ENCODE results near the gene THBS1. TPM values are rescaled to one million over a fixed set of nuclear protein-coding genes. Genes with fewer than 3 reads are reported as not detected.

The THBS1 gene
- total RNA-seq, 1 experiment from 2014 or later, result 10.1 TPM

DNA sequence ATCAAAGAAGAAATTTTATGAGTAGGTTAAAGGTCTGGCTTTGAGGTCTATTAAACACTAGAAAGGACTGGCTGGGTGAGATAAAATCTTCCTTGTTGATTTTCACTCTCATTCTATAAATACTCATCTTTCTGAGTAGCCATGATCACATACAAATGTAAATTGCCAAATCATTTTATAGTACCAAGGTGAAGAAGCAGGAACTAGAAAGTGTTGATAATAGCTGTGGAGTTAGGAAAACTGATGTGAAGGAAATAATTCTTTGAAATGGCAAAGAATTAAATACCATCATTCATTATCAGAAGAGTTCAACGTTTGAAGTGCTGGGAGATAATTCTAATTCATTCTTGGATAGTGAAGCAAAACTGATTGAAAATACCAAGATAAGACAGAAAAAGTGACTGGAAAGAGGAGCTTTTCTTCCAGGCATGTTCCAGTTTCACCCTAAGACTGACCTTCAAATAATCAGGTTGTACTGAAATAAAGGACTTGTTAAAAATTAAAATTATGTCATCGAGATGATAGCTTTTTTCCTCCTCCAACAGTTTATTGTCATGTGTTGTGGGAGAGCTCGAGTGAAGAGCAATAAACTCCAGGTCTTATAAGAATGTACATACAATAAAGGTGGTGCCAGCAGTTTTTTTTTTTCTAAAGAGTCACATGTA is 17.4 kb downstream of the THBS1 start:
- Histone ChIP-seq H3K36me3 (replicated peaks; ENCODE audit: control insufficient read depth, insufficient read depth, low read length) (peaks cover 17% of the 10 kb centered on the region), H3K27me3 (ENCODE audit: control insufficient read depth, insufficient read depth, low read length) (no peaks in the 10 kb centered on the region), H3K4me3 (ENCODE audit: insufficient read depth, low read depth, low read length) (no peak overlapping the region)
- DNase-seq, result no peak

DNA sequence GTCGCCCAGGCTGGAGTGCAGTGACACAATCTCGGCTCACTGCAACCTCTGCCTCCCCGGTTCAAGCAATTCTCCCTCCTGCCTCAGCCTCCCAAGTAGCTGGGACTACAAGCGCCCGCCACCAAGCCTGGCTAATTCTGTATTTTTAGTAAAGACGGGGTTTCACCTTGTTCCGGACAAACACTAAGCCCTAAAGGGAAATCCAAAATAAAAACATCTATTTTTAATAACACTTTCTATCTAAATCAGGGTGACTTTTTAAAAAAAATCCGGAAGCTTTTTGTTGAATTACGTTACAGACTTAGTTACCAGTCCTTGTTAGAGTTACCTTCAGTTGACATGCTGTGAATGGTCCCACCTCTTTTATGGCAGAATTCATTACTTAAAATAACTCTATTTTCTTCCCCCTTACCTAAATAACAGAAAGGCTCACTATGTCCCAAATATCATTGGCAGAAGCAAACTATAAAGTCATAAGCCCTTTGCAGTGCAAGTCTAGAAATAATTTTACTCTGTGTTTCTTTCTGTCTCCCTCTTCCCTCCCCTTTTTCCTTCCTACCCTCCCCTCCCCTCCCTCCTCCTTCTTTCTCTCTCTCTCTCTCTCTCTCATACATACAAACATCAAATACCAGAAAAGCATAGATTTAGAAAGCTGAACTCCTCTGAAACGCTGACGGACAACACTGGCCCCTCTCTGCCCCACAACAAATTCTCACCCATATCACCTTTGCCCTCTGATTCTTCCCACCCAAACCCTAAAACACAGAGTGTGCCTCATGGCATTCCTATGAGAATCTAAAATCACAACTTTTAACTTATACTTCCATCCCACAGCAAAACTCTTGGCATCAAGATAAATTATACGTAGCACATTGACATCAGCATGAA is 18.3 kb downstream of the THBS1 start:
- Histone ChIP-seq H3K4me3 (ENCODE audit: insufficient read depth, low read depth, low read length) (no peak overlapping the region), H3K36me3 (replicated peaks; ENCODE audit: control insufficient read depth, insufficient read depth, low read length) (peaks cover 11% of the 10 kb centered on the region), H3K27me3 (ENCODE audit: control insufficient read depth, insufficient read depth, low read length) (no peaks in the 10 kb centered on the region)
- DNase-seq, result no peak

DNA sequence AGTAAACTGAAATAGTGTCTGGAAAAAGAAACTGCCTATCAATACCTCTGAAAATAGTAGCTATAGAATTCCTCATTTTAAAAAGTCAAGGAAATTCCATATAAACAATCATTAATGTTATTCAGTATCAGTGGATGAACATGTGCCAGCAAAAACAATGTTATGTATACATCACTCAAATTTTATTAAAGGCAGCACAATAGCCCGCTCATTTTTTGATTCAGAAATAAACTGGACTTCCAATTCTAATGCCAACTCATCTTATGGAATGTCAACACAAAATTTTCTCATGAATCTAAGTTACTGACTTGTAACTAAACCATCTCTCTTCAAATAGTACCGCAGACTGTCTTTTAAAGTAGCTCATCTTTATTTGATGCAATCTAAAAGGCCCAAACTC is 19.0 kb downstream of the THBS1 start:
- Histone ChIP-seq H3K27me3 (ENCODE audit: control insufficient read depth, insufficient read depth, low read length) (no peaks in the 10 kb centered on the region), H3K36me3 (replicated peaks; ENCODE audit: control insufficient read depth, insufficient read depth, low read length) (peaks cover 8% of the 10 kb centered on the region), H3K4me3 (ENCODE audit: insufficient read depth, low read depth, low read length) (no peak overlapping the region)
- DNase-seq, result no peak

DNA sequence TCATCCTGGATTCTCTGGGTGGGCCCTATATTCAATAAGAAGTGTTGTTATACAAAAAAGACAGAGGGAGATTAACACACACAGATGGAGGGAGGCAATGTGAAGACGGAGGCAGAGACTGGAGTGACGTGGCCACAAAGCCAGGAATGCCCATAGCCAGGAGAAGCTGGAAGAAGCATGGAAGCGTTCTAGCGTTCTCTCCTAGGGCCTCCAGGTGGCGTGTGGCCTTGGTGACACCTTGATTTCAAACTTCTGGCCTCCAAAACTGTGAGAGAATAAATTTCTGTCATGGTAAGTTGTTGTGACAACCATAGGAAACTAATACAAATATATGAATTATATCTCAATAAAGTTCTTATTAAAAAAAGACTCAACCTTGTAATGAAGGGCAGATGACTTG is 21.3 kb downstream of the THBS1 start:
- no peaks in the 10 kb centered on the region for H3K27me3 ChIP-seq (ENCODE audit: control insufficient read depth, insufficient read depth, low read length)
- no peak for DNase-seq
- H3K4me3 ChIP-seq (ENCODE audit: insufficient read depth, low read depth, low read length), result no peak overlapping the region
- H3K36me3 ChIP-seq (replicated peaks; ENCODE audit: control insufficient read depth, insufficient read depth, low read length), result no peaks in the 10 kb centered on the region

DNA sequence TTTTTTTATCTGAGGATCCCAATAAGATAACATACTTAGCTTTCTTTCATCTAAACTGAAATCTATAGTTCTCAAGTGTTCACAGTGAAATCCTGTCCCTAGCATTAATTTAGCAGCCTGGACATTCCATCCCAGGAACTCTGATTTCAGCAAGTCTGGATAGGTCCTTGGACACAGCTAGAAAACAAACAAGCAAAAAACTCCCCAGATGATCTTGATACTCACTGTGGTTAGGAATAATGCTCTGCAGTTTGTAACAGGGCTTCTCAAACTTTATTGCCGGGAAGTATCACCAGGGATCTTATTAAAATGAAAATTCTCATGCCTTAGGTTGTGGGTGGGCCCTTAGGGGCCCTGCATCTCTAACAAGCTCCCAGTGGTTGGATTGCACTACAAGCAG is 24.3 kb downstream of the THBS1 start:
- no peak overlapping the region for H3K4me3 ChIP-seq (ENCODE audit: insufficient read depth, low read depth, low read length)
- no peaks in the 10 kb centered on the region for H3K27me3 ChIP-seq (ENCODE audit: control insufficient read depth, insufficient read depth, low read length)
- DNase-seq, result no peak
- no peaks in the 10 kb centered on the region for H3K36me3 ChIP-seq (replicated peaks; ENCODE audit: control insufficient read depth, insufficient read depth, low read length)

DNA sequence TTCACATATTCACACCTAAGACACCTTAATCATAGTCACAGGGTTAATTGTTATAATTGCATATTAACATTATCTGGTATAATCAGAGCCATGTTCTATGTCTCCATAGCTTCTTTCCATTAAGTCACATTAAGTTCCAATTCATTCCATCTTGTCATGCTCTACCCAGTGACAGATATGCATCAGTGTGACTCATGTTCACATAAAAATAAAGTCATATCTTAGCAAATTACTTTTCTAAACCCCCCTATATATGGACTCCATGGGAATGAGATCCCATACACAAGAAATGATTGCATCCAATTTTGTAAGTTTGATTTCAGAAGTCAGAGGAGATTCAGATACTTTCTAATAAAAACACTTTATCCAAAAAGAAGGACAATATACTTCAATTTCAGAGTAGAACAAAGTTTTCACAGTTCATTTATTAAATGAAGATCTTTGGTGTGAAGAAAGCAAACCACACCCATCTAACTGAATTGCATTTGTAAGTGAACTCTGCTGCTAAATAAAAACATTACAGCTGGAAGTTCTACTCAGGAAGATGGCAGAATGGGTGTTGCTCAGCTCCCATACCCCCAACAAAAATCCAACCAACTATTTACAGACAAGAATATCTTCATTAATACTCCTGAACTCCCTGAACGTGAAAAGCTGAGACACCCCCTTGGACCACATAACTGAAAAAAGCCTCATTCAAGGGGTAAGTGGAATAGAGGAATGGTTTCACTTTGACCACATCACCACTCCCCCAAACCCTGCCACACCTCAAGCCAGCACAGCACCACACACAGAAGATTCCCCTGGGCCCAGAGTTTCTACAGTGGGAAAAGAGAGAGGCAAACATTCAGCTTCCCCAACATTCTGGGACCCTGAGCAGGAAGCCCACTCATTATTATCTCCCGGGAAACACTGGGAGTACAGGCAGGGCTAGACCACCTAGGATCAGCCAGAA is 27.6 kb downstream of the THBS1 start:
- no peak for DNase-seq
- Histone ChIP-seq H3K27me3 (ENCODE audit: control insufficient read depth, insufficient read depth, low read length) (no peaks in the 10 kb centered on the region), H3K36me3 (replicated peaks; ENCODE audit: control insufficient read depth, insufficient read depth, low read length) (no peaks in the 10 kb centered on the region), H3K4me3 (ENCODE audit: insufficient read depth, low read depth, low read length) (no peak overlapping the region)

DNA sequence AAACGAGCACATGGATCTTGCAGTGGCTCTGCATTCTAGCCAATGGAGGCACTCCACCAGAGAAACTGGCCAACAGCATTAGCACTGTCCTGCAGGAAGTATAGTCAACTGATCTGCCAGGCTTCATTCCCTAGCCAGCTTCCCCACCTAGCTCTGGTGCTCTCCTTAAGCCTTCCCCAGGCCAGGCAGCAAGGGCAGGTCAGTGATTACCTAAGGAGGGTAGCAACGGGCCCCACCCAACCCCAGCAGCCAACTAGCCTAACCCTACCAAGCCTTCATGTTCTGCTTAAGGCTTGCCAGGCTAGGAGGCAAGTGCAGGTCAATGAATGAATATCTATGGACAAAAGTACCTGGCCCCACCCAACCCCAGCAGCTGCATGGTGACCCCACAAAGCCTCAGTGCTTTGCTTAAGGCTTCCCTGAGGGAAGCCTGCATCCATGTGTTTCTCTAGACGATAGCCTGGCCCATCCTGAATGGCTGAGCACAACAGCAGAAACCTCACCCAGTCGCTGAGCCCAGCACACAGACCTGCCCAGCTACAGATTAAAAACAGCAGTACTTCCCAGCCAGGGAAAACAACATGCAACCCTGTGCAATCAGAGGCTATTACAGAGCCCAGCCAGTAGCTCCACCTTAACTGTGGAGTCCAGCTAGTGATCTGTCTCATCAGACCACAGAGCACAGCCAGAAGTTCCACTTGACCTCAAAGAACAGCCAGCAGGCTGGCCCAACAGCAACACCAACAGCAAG is 28.5 kb downstream of the THBS1 start:
- Histone ChIP-seq H3K4me3 (ENCODE audit: insufficient read depth, low read depth, low read length) (no peak overlapping the region), H3K36me3 (replicated peaks; ENCODE audit: control insufficient read depth, insufficient read depth, low read length) (no peaks in the 10 kb centered on the region), H3K27me3 (ENCODE audit: control insufficient read depth, insufficient read depth, low read length) (no peaks in the 10 kb centered on the region)
- no peak for DNase-seq

DNA sequence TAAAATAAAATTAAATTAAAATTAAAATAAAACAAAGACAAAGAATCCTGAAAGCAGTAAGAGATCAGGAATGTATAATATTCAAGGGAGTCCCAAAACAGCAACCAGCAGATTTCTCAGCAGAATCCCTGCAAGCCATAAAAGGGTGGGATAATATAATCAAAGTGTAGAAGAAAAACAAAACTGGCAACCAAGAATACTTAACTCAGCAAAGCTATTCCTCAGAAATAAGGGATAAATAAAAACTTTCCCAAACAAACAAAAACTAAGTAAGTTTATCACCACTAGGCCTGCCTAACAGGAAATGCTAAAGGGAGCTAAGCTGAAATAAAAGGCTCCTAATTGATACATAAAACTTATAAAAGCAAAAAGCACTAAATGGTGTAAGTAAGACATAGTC is 29.8 kb downstream of the THBS1 start:
- DNase-seq, result no peak

DNA sequence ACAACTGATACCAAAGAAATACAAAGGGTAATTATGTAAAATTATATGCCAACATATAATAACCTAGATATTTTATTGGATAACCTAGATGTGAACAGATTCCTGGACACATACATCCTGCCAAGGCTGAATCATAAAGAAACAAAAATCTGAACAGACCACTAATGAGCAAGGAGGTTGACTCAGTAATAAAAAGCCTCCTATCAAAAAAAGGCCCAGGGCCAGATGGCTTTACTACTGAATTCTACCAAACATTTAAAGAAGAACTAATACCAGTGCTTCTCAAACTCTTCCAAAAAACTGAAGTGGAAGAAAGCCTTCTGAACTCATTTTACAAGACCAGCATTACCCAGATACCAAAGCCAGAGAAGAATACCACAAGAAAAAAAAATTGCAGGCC is 32.4 kb downstream of the THBS1 start:
- no peak for DNase-seq
- Histone ChIP-seq H3K36me3 (replicated peaks; ENCODE audit: control insufficient read depth, insufficient read depth, low read length) (no peaks in the 10 kb centered on the region), H3K27me3 (ENCODE audit: control insufficient read depth, insufficient read depth, low read length) (no peaks in the 10 kb centered on the region), H3K4me3 (ENCODE audit: insufficient read depth, low read depth, low read length) (no peak overlapping the region)

More for the DNA sequence above, 29.8 kb downstream of the THBS1 start:
- Histone ChIP-seq H3K36me3 (replicated peaks; ENCODE audit: control insufficient read depth, insufficient read depth, low read length) (no peaks in the 10 kb centered on the region), H3K4me3 (ENCODE audit: insufficient read depth, low read depth, low read length) (no peak overlapping the region), H3K27me3 (ENCODE audit: control insufficient read depth, insufficient read depth, low read length) (no peaks in the 10 kb centered on the region)

DNA sequence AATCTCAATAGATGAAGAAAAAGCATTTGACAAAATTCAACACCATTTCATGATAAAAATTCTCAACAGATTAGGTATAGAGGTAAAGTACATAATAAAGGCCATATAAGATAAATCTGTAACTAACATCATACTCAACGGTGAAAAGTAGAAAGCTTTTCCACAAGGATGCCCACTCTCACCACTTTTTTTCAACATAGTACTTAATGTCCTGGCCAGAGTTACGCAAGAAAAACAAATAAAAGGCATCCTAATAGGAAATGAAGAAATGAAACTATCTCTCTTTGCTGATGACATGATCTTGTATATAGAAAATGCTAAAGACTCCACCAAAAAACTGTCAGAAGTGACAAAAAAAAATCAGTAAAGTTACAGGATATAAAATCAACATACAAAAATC is 33.0 kb downstream of the THBS1 start:
- no peak for DNase-seq
- no peaks in the 10 kb centered on the region for H3K36me3 ChIP-seq (replicated peaks; ENCODE audit: control insufficient read depth, insufficient read depth, low read length)
- no peaks in the 10 kb centered on the region for H3K27me3 ChIP-seq (ENCODE audit: control insufficient read depth, insufficient read depth, low read length)
- no peak overlapping the region for H3K4me3 ChIP-seq (ENCODE audit: insufficient read depth, low read depth, low read length)

DNA sequence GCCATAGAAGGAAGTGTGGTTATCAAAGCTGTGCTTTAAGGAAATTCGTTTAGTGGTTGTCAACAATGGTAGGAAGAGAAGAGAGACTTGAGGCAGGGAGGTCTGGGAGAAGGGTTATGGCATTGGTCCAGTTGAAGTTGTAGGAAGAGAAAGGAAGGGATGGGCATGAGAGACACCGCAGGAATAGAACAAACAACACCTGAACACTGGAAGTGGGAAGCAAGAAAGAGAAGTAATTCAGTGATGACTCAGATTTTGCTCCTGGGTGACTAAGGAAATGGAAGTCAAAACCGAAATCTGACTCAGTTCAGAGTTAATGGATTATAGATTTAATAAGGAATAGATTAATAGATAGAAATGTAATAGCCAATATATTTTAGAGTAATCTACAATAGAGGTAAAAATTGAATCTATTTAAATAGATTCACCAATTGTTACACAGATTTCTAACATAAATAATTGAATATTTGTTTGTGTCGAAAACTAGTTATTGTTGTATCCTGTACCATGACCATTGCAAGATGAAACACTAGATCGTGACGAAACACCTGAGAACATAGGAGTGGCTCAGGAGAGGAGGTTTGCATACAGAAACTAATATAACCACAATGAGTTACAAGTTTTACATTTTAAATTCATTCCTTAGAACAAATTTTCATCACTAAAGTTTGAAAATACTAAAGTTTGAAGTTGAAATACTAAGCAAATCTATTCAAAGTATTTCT is 36.0 kb downstream of the THBS1 start:
- no peaks in the 10 kb centered on the region for H3K27me3 ChIP-seq (ENCODE audit: control insufficient read depth, insufficient read depth, low read length)
- H3K4me3 ChIP-seq (ENCODE audit: insufficient read depth, low read depth, low read length), result no peak overlapping the region
- DNase-seq, result no peak
- H3K36me3 ChIP-seq (replicated peaks; ENCODE audit: control insufficient read depth, insufficient read depth, low read length), result no peaks in the 10 kb centered on the region

DNA sequence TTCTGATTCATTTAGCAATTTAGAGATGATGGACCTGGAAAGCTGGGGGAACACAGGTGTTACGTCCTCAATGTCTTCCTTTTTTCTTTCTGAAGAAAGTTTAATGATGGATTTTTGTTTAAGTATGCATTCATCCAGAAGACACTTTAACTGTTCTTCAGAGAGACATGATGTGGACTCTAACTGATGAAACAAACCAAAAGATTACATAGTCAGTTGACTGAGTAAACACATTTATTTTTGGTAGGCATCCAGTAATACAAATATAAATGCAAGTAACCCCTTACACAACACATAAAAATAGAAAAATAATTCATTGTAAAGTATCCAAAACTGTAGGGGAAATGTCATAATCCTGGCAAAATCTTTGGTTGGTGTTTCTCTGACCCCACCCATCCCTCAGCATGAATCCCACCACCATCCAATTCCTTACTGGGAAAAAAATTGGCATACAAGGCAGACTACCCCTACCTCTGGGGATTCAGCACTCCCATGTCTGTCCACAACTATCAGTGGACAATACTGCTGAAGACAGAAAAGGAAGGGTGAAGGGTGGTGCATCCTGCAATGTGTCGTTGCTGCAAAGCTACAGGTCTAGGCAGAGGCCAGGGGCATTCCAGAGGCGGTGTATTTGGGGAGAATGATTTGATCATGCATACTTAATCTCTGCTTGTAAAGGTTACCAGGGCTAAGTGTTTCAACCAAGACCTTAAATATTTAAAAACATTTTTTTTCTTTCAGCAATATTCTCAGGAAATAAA is 37.4 kb downstream of the THBS1 start:
- no peak overlapping the region for H3K4me3 ChIP-seq (ENCODE audit: insufficient read depth, low read depth, low read length)
- no peak for DNase-seq
- H3K36me3 ChIP-seq (replicated peaks; ENCODE audit: control insufficient read depth, insufficient read depth, low read length), result no peaks in the 10 kb centered on the region
- H3K27me3 ChIP-seq (ENCODE audit: control insufficient read depth, insufficient read depth, low read length), result no peaks in the 10 kb centered on the region

DNA sequence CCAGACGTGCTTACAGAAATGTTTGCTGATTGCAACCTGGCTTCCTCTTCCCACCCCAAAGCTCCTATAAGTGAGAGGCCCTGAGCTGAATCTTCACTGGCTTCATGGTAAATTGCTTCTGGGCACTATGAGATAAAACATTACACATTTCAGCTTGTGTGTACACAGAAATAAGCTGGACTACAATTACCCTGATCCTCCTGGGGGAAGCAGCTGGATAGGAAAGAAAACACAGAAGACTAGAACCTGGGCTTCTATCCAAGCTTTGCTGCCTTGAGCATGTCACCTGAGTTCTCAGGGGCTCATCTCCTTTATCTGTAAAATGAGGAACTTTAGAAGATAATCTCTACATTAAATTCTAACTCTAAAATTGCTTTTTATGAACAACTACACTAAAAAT is 40.3 kb downstream of the THBS1 start:
- no peaks in the 10 kb centered on the region for H3K27me3 ChIP-seq (ENCODE audit: control insufficient read depth, insufficient read depth, low read length)
- no peak for DNase-seq

More for the DNA sequence above, 40.3 kb downstream of the THBS1 start:
- Histone ChIP-seq H3K4me3 (ENCODE audit: insufficient read depth, low read depth, low read length) (no peak overlapping the region), H3K36me3 (replicated peaks; ENCODE audit: control insufficient read depth, insufficient read depth, low read length) (no peaks in the 10 kb centered on the region)
